Karpas-422 (cell line): Measurements from ENCODE around the gene P4HA2. TPM values are rescaled to one million over a fixed set of nuclear protein-coding genes. Genes with fewer than 3 reads are reported as not detected.
A peak's percentile ranks its signal among the peaks of the same experiment; 100 is the strongest.
"Not testable (repeated sequence)": the region's sequence is repeated elsewhere in the genome, so short reads cannot be mapped to it uniquely, and the experiment has no call there.

Experiments
- DNase-seq: peaks from one replicate; pipeline ENCODE4 v3.0.0-alpha.2; 2015
- H2AFZ ChIP-seq: fragments of 200-600 bp; sonication (generic); 2 replicates; pipeline ENCODE4 v1.6.1; 2014; ENCODE audit warnings: antibody characterized with exemption, low read length, mixed read lengths
- H3K27ac ChIP-seq: fragments of 200-600 bp; sonication (generic); 2 replicates; pipeline ENCODE4 v1.5.1; 2014; ENCODE audit warnings: mild to moderate bottlenecking, low read length, moderate library complexity
- H3K27me3 ChIP-seq: fragments of 200-600 bp; sonication (generic); 2 replicates; pipeline ENCODE4 v1.6.1; 2014; ENCODE audit warnings: low read length, mixed read lengths
- H3K36me3 ChIP-seq: fragments of 200-600 bp; sonication (generic); 2 replicates; pipeline ENCODE4 v1.6.1; 2014; ENCODE audit warnings: low read length, mixed read lengths; ENCODE audit not compliant: insufficient read depth
- H3K4me1 ChIP-seq: fragments of 200-600 bp; sonication (generic); 2 replicates; pipeline ENCODE4 v1.6.1; 2014; ENCODE audit warnings: mild to moderate bottlenecking, low read length, mixed read lengths
- H3K4me2 ChIP-seq: fragments of 200-600 bp; sonication (generic); 2 replicates; pipeline ENCODE4 v1.6.1; 2014; ENCODE audit warnings: low read length, low read depth, mild to moderate bottlenecking; ENCODE audit not compliant: poor library complexity, severe bottlenecking
- H3K4me3 ChIP-seq: fragments of 200-600 bp; sonication (generic); 2 replicates; pipeline ENCODE4 v1.5.1; 2014; ENCODE audit warnings: mild to moderate bottlenecking, antibody characterized with exemption, low read length, mixed read lengths
- H3K79me2 ChIP-seq: fragments of 200-600 bp; sonication (generic); 2 replicates; pipeline ENCODE4 v1.6.1; 2014; ENCODE audit warnings: mild to moderate bottlenecking, low read length, mixed read lengths
- H3K9ac ChIP-seq: fragments of 200-600 bp; sonication (generic); 2 replicates; pipeline ENCODE4 v1.6.0; 2014; ENCODE audit warnings: low read length
- H3K9me2 ChIP-seq: fragments of 200-600 bp; sonication (generic), shearing (Covaris generic); replicated peaks from 2 replicates; pipeline ENCODE4 v1.6.0; 2014; ENCODE audit warnings: mild to moderate bottlenecking, low read length, moderate library complexity; ENCODE audit not compliant: insufficient read depth
- H3K9me3 ChIP-seq: fragments of 300-700, 200-600 bp; sonication (generic); 2 replicates; pipeline ENCODE4 v1.6.1; 2014; ENCODE audit warnings: low read length, mixed read lengths
- H4K20me1 ChIP-seq: fragments of 200-600 bp; sonication (generic); 2 replicates; pipeline ENCODE4 v1.6.1; 2014; ENCODE audit warnings: mild to moderate bottlenecking, antibody characterized with exemption, low read length, low read depth; ENCODE audit not compliant: insufficient read depth
- total RNA-seq: library from RNA; depleted of rRNA; stranded (reverse); fragments of >200 nt; shearing (Covaris generic); gene quantifications from 2 replicates; pipeline ENCODE4 v1.2.3, GENCODE V29; 2014; ENCODE audit warnings: low replicate concordance

P4HA2 gene
- total RNA-seq, 1 experiment from 2014 or later = not detected

DNA sequence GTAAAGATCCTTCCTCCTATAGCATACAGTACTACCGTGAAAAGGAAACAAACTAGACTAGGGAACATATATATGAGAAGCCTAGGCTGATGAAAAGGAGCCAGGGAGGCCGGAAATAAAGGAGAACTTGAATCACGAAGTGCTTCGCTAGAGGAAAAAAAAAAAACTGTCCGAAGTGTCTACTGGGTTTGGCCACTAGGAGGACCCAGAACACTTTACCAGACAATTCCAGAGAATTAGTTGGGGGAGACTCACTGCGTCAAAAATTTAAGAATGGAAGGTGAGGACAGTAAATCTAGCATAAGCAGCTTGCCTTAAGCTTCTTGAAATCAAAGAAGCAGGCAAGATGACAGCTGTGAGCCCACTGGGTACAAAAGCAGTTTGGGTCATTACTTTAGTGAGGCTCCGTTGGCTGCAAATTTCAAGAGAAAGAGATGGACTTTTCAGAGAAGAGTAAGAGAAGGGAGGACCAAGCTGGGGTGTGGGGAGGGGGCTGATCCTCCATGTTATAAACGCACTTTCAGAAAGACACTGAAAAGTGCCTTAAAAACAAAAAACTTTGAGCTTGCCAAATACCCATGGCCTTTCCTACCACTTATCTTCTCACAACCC is 47.4 kb downstream of the P4HA2 start:
- no peak overlapping the region for H3K4me2 ChIP-seq
- no peak overlapping the region for H2AFZ ChIP-seq

DNA sequence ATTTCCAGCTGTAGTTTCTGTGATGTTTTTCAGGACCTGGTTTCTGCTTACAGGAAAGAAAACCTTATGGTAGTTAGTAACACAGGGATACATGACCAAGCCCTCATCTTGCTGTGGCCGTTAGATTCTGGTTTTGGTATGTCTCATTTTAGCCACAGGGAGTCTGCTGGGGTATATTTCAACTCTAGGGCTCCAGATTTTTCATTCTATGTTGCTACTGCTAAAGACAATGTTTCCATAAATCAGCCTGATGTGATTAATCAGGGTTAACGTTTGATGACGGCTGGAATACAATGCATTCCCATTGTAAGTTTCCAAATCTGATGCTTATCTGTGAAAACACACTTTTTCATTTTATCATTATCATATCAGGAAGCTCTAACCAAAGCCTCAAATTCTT is 48.2 kb downstream of the P4HA2 start:
- Histone ChIP-seq H3K9me3 (no peaks in the 10 kb centered on the region), H3K4me2 (no peak overlapping the region), H4K20me1 (no peaks in the 10 kb centered on the region)

More for the DNA sequence above, 47.4 kb downstream of the P4HA2 start:
- Histone ChIP-seq H3K27ac (no peak overlapping the region), H3K27me3 (no peaks in the 10 kb centered on the region), H3K4me3 (no peak overlapping the region), H4K20me1 (no peaks in the 10 kb centered on the region), H3K36me3 (no peaks in the 10 kb centered on the region), H3K9ac (no peak overlapping the region), H3K9me3 (no peaks in the 10 kb centered on the region), H3K79me2 (no peaks in the 10 kb centered on the region), H3K9me2 (no peaks in the 10 kb centered on the region), H3K4me1 (peaks cover 8% of the 10 kb centered on the region)
- DNase-seq = peak; percentile 83

DNA sequence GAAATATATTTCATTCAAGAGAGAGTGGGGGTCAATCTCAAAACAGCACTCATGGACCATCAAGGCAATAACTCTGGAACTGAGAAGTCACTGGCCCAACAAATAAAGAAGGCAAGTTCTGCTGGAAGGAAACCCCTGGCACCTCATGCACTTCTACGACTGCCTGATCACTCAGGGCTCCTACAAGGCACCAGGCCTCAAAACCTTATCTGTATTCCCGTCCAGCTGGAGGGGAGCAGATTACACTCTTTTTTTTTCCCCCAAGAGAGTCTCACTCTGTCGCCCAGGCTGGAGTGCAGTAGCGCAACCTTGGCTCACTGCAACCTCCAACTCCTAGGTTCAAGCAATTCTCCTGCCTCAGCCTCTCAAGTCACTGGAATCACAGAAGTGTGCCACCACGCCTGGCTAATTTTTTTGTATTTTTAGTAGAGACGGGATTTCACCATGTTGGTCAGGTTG is 49.9 kb downstream of the P4HA2 start:
- no peak overlapping the region for H2AFZ ChIP-seq
- no peak overlapping the region for H3K4me2 ChIP-seq
- H3K36me3 ChIP-seq = no peaks in the 10 kb centered on the region
- no peak overlapping the region for H3K27ac ChIP-seq
- H3K4me1 ChIP-seq = peaks cover 8% of the 10 kb centered on the region
- no peak for DNase-seq
- H4K20me1 ChIP-seq = no peaks in the 10 kb centered on the region
- H3K9ac ChIP-seq = no peak overlapping the region
- no peak overlapping the region for H3K4me3 ChIP-seq
- H3K9me3 ChIP-seq = no peaks in the 10 kb centered on the region
- H3K27me3 ChIP-seq = no peaks in the 10 kb centered on the region
- H3K79me2 ChIP-seq = no peaks in the 10 kb centered on the region
- no peaks in the 10 kb centered on the region for H3K9me2 ChIP-seq

More for the DNA sequence above, 48.2 kb downstream of the P4HA2 start:
- Histone ChIP-seq H3K36me3 (no peaks in the 10 kb centered on the region), H3K4me1 (peaks cover 8% of the 10 kb centered on the region), H3K27me3 (no peaks in the 10 kb centered on the region), H3K27ac (no peak overlapping the region), H3K9ac (no peak overlapping the region), H2AFZ (no peak overlapping the region), H3K4me3 (no peak overlapping the region), H3K9me2 (no peaks in the 10 kb centered on the region), H3K79me2 (no peaks in the 10 kb centered on the region)
- DNase-seq = no peak

DNA sequence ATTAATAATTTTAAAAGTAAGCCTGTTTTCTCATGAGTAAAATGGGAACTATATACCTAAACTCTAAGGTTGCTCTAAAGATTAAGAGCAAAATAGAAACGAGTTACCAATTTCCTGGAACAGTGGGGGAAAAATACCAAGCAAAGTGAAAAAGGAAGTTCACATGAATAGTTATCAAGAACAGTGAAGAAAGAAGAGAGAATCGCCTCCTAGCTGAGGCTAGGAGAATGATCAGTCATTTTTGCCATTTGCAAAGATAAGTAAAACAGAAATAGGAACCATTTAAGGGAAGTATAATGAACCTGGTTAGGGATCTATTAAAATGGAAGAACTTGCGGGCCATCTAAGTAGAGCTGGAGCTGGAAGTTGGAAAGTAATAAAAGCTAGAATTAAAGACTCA is 50.7 kb downstream of the P4HA2 start:
- peak overlapping the region; percentile 9 for H3K4me2 ChIP-seq
- no peak overlapping the region for H3K4me3 ChIP-seq
- no peak overlapping the region for H3K9ac ChIP-seq
- H4K20me1 ChIP-seq = no peaks in the 10 kb centered on the region
- H3K9me2 ChIP-seq = no peaks in the 10 kb centered on the region
- peaks cover 8% of the 10 kb centered on the region for H3K4me1 ChIP-seq
- H2AFZ ChIP-seq = no peak overlapping the region
- no peaks in the 10 kb centered on the region for H3K9me3 ChIP-seq
- no peaks in the 10 kb centered on the region for H3K36me3 ChIP-seq
- H3K27ac ChIP-seq = no peak overlapping the region
- no peaks in the 10 kb centered on the region for H3K79me2 ChIP-seq
- H3K27me3 ChIP-seq = no peaks in the 10 kb centered on the region
- peak; percentile 46 for DNase-seq

DNA sequence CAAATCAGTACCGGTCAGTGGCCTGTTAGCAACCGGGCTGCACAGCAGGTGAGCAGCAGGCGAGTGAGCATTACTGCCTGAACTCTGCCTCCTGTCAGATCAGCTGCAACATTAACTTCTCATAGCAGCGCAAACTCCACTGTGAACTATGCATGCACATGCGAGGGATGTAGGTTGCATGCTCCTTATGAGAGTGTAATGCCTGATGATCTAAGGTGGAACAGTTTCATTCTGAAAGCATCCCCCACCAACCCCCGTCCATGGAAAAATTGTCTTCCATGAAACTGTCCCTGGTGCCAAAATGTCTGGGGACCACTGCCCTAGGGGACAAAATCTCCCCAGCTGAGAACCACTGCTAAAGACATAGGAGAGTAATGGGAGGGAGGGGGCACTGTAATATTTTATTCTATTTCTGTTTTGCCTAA is 51.1 kb downstream of the P4HA2 start:
- no peak overlapping the region for H3K4me3 ChIP-seq
- peak overlapping the region; percentile 9 for H3K4me2 ChIP-seq
- no peak overlapping the region for H3K27ac ChIP-seq
- H3K79me2 ChIP-seq = no peaks in the 10 kb centered on the region
- H3K9me2 ChIP-seq = no peaks in the 10 kb centered on the region
- H4K20me1 ChIP-seq = no peaks in the 10 kb centered on the region
- H3K27me3 ChIP-seq = no peaks in the 10 kb centered on the region
- H2AFZ ChIP-seq = no peak overlapping the region
- no peaks in the 10 kb centered on the region for H3K9me3 ChIP-seq
- H3K36me3 ChIP-seq = no peaks in the 10 kb centered on the region
- no peak overlapping the region for H3K9ac ChIP-seq
- DNase-seq = peak; percentile 44
- H3K4me1 ChIP-seq = peaks cover 8% of the 10 kb centered on the region

DNA sequence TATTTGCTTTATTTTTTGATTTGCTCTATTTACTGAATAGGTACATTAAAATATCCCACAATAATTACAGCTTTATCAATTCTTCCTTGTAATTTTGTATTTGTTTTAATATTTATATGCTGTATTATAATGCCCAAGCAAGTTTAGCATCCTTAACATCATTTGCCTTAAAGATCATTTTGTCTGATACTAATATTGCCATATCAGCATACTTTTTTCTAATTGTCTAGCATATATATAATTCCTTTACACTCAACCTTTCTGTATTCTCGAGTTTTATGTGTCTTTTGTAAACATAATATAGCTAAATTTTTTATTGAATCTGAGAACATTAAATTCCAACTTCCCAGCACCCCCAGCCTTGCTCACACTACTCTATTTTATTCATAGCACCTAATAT is 64.7 kb downstream of the P4HA2 start:
- Histone ChIP-seq H3K27ac (no peak overlapping the region), H3K36me3 (no peaks in the 10 kb centered on the region), H3K79me2 (no peaks in the 10 kb centered on the region), H3K9me2 (no peaks in the 10 kb centered on the region), H3K27me3 (no peaks in the 10 kb centered on the region), H3K4me3 (no peak overlapping the region), H2AFZ (no peak overlapping the region), H3K4me2 (no peak overlapping the region), H3K9ac (no peak overlapping the region), H3K4me1 (peaks cover 2% of the 10 kb centered on the region; the same call in 1 of the 2 replicates), H3K9me3 (no peaks in the 10 kb centered on the region), H4K20me1 (no peaks in the 10 kb centered on the region)
- no peak for DNase-seq

DNA sequence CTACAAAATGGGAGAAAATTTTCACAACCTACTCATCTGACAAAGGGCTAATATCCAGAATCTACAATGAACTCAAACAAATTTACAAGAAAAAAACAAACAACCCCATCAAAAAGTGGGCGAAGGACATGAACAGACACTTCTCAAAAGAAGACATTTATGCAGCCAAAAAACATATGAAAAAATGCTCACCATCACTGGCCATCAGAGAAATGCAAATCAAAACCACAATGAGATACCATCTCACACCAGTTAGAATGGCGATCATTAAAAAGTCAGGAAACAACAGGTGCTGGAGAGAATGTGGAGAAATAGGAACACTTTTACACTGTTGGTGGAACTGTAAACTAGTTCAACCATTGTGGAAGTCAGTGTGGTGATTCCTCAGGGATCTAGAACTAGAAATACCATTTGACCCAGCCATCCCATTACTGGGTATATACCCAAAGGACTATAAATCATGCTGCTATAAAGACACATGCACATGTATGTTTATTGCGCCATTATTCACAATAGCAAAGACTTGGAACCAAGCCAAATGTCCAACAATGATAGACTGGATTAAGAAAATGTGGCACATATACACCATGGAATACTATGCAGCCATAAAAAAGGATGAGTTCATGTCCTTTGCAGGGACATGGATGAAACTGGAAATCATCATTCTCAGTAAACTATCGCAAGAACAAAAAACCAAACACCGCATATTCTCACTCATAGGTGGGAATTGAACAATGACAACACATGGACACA is 65.9 kb downstream of the P4HA2 start:
- H4K20me1 ChIP-seq, DNase-seq, H3K79me2 ChIP-seq, H3K4me2 ChIP-seq, H3K27me3 ChIP-seq, H3K27ac ChIP-seq, H2AFZ ChIP-seq, H3K9me2 ChIP-seq, H3K4me1 ChIP-seq, H3K9me3 ChIP-seq, H3K36me3 ChIP-seq, H3K4me3 ChIP-seq, H3K9ac ChIP-seq: not testable (repeated sequence)

DNA sequence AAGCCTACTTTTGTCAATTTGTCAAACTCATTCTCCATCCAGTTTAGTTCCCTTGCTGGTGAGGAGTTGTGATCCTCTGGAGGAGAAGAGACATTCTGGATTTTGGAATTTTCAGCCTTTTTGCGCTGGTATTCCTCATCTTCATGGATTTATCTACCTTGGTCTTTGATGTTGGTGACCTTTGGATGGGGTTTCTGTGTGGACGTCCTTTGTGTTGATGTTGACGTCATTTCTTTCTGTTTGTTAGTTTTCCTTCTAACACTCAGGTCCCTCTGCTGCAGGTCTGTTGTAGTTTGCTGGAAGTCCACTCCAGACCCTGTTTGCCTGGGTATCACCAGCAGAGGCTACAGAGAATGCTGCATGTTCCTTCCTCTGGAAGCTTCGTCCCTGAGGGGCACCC is 71.2 kb downstream of the P4HA2 start:
- no peak overlapping the region for H3K4me2 ChIP-seq
- no peaks in the 10 kb centered on the region for H3K36me3 ChIP-seq
- no peak overlapping the region for H2AFZ ChIP-seq
- no peaks in the 10 kb centered on the region for H3K4me1 ChIP-seq
- no peaks in the 10 kb centered on the region for H4K20me1 ChIP-seq
- H3K27ac ChIP-seq = no peak overlapping the region
- H3K9me3 ChIP-seq = no peaks in the 10 kb centered on the region
- no peaks in the 10 kb centered on the region for H3K9me2 ChIP-seq
- no peak for DNase-seq
- no peaks in the 10 kb centered on the region for H3K79me2 ChIP-seq
- H3K9ac ChIP-seq = no peak overlapping the region
- no peak overlapping the region for H3K4me3 ChIP-seq
- H3K27me3 ChIP-seq = no peaks in the 10 kb centered on the region
